ENCODE results near the gene CCR6.

Gene CCR6

DNA sequence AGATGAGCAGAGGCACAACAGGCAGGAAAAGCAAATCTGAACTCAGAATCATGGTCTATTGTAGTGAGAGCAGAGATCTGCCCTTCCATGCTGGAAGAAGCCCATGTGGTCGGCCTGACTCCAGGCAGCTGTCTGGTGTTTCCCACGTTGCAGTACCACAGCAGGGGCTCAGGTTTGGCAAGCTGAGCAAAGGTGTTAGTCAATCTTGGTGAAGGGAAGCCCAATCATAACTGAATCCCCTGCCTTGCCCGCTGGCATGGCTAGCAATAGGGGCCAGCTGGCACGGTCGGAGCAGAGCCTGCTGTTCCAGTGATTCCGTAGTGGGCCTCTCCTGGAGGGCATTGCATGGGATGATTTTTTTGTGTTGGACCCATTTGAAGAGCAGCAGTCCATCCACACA, 17.8 kb upstream of the CCR6 start:
- no peak overlapping the region for H3K4me3 ChIP-seq (ENCODE audit: low read depth, low read length)
- DNase-seq (ENCODE audit: low read depth, low spot score) = no peak
- in situ Hi-C loops (cut with HindIII; ENCODE audit: low sequenced_read_pairs) = no loop called here
- TF ChIP-seq, protein P1, sequence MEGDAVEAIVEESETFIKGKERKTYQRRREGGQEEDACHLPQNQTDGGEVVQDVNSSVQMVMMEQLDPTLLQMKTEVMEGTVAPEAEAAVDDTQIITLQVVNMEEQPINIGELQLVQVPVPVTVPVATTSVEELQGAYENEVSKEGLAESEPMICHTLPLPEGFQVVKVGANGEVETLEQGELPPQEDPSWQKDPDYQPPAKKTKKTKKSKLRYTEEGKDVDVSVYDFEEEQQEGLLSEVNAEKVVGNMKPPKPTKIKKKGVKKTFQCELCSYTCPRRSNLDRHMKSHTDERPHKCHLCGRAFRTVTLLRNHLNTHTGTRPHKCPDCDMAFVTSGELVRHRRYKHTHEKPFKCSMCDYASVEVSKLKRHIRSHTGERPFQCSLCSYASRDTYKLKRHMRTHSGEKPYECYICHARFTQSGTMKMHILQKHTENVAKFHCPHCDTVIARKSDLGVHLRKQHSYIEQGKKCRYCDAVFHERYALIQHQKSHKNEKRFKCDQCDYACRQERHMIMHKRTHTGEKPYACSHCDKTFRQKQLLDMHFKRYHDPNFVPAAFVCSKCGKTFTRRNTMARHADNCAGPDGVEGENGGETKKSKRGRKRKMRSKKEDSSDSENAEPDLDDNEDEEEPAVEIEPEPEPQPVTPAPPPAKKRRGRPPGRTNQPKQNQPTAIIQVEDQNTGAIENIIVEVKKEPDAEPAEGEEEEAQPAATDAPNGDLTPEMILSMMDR (IDR thresholded peaks at IDR 0.05; ENCODE audit: low read depth, low read length) = no peak

DNA sequence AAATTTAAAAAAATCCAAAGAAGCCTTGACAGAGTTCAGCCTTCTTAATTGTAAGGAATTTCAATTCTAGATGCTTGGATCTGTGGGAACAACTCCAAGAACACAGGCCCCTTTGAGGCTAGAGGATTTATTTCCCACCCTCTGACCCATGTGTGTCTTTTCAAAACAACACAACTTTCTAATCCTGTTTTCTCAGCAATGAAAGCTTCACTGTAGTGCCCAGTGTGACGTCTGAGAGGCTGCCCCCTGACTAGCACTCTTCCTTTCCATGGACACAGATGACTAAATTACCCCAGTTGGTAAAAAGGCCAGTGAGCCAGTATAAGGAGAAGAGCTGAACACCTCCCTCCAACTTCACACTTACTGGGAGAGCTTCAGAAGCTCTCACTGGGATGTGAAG, 16.5 kb upstream of the CCR6 start:
- DNase-seq (ENCODE audit: low read depth, low spot score) = no peak
- in situ Hi-C loops (cut with HindIII; ENCODE audit: low sequenced_read_pairs) = no loop called here
- TF ChIP-seq, protein P1 (IDR thresholded peaks at IDR 0.05; ENCODE audit: low read depth, low read length) = no peak

DNA sequence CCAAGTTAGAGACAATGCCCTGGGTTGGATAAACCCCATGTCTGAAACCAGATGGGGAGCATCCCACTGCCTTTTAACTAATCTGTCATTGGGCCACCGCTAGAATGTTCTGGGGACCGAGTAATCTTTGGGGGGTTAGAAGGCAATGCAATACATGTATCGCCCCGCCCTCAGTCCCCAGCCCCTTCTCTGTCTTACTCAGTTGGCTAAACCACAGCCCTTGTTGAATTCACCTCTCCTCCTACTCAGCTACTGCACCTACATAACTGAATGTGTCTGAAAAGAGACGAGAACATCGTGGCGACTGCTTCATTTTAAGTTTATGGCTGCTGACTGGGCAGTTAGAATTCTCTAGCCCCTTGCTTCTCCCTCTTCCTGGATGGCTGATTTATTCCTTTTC, 15.1 kb upstream of the CCR6 start:
- TF ChIP-seq, protein P1 (IDR thresholded peaks at IDR 0.05; ENCODE audit: low read depth, low read length) = no peak
- in situ Hi-C loops (cut with HindIII; ENCODE audit: low sequenced_read_pairs) = no loop called here

More for the DNA sequence above, 16.5 kb upstream of the CCR6 start:
- H3K4me3 ChIP-seq (ENCODE audit: low read depth, low read length) = no peak overlapping the region

DNA sequence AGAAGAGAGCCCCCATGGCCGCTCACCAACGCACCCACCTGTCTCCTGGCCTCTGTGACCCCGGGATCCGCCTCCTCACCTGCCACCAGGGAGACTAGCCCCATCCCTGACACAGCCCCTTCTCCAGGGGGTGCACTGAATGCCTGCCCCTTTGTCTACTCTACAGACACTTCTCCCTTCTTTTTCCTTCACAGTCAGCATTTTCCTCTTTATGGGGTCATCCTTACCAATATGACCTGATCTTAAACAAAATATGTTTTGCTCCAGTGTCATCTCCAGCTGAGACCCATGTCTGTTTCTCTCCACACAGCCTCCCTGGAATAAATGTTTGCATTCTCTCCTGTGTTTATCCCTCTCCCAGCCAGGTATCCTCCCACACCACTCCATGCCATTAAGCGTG, 14.6 kb upstream of the CCR6 start:
- no peak for DNase-seq (ENCODE audit: low read depth, low spot score)
- H3K4me3 ChIP-seq (ENCODE audit: low read depth, low read length) = no peak overlapping the region
- in situ Hi-C loops (cut with HindIII; ENCODE audit: low sequenced_read_pairs) = no loop called here
- TF ChIP-seq, protein P1 (IDR thresholded peaks at IDR 0.05; ENCODE audit: low read depth, low read length) = no peak

More for the DNA sequence above, 15.1 kb upstream of the CCR6 start:
- no peak for DNase-seq (ENCODE audit: low read depth, low spot score)
- no peak overlapping the region for H3K4me3 ChIP-seq (ENCODE audit: low read depth, low read length)

DNA sequence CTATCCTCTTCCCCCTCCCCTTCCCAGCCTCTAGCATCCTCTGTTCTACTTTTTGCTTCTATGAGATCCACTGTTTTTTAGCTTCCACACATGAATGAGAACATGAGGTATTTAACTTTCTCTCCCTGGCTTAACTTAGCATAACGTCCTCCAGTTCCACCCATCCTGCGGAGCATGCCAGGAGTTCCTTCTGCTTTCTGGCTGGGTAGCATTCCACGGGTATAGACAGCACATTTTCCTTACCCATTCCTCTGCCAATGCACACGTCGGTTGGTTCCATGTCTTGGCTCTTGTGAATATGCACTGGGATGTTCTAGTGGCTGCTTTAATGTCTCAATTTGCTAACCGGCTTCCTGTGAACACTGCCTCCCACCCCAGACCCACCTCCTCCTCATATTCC, 13.2 kb upstream of the CCR6 start:
- no peak for DNase-seq (ENCODE audit: low read depth, low spot score)
- TF ChIP-seq, protein P1 (IDR thresholded peaks at IDR 0.05; ENCODE audit: low read depth, low read length) = no peak
- in situ Hi-C loops (cut with HindIII; ENCODE audit: low sequenced_read_pairs) = no loop called here
- no peak overlapping the region for H3K4me3 ChIP-seq (ENCODE audit: low read depth, low read length)

DNA sequence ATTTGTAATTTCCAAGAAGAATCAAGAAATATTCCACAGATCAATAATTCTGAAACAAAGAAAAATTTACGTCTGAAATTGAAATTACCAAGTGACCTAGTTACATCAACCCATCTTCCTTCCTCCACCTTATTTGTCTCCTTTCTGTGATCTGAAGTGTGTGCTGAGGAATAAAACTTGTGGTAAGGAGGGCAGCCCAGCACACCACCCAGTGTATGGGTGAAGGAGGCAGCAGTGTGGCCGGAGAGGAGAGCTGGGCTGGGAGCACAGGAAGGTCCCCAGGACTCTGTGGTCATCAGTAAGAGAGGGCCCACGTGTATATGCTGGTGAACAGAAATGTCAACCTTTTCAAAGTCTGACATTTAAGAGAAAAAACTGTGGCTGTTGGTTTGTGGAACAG, 11.3 kb upstream of the CCR6 start:
- in situ Hi-C loops (cut with HindIII; ENCODE audit: low sequenced_read_pairs) = no loop called here
- TF ChIP-seq, protein P1 (IDR thresholded peaks at IDR 0.05; ENCODE audit: low read depth, low read length) = no peak
- H3K4me3 ChIP-seq (ENCODE audit: low read depth, low read length) = no peak overlapping the region
- no peak for DNase-seq (ENCODE audit: low read depth, low spot score)

DNA sequence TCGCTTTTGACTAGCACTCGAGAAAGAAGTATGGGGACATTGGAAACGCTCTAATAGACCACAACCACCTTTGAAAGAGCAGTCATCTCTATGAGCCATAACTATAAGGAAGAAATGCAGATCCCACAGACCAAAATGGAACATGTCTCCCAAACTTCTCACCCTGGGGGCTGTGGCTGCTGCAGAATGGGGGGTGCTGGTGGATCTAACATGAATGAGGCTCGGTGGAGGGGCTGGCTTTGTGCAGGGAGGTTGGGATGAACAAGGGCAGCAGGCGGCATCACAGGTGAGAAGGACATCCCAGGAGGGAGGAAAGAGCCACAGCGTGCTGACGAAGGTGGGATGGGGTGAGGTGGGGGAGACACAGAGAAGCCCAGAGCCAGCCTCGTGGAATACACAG, 10.5 kb upstream of the CCR6 start:
- in situ Hi-C loops (cut with HindIII; ENCODE audit: low sequenced_read_pairs) = no loop called here
- no peak overlapping the region for H3K4me3 ChIP-seq (ENCODE audit: low read depth, low read length)
- DNase-seq (ENCODE audit: low read depth, low spot score) = no peak
- TF ChIP-seq, protein P1 (IDR thresholded peaks at IDR 0.05; ENCODE audit: low read depth, low read length) = no peak

Measured in astrocyte of the spinal cord (primary cell).